Upper lobe of right lung (tissue), 1 donor: ENCODE measurements around the gene LTO1. TPM values are rescaled to one million over a fixed set of nuclear protein-coding genes. Genes with fewer than 3 reads are reported as not detected.
"Not testable (repeated sequence)": the region's sequence is repeated elsewhere in the genome, so short reads cannot be mapped to it uniquely, and the experiment has no call there.

ENCODE experiments used
- ATAC-seq: fragments of 200-7000 bp; cut with Tn5 transposase; one replicate; pipeline ENCODE4 v1.9.1; 2020; ENCODE audit warnings: mild to moderate bottlenecking, moderate library complexity
- DNase-seq: peaks from one replicate; pipeline ENCODE4 v3.0.0-alpha.2; 2020
- H3K27ac ChIP-seq: fragments of 200-600 bp; one replicate; pipeline ENCODE4 v1.8.0; 2022
- H3K27me3 ChIP-seq: fragments of 200-600 bp; one replicate; pipeline ENCODE4 v1.8.0; 2022; ENCODE audit warnings: mild to moderate bottlenecking
- H3K36me3 ChIP-seq: fragments of 200-600 bp; one replicate; pipeline ENCODE4 v1.8.0; 2022
- H3K4me1 ChIP-seq: fragments of 200-600 bp; one replicate; pipeline ENCODE4 v1.8.0; 2022
- H3K4me3 ChIP-seq: fragments of 200-600 bp; one replicate; pipeline ENCODE4 v1.8.0; 2022; ENCODE audit warnings: mild to moderate bottlenecking
- H3K9me3 ChIP-seq: fragments of 200-600 bp; one replicate; pipeline ENCODE4 v1.8.0; 2022
- CTCF ChIP-seq: fragments of 200-600 bp; IDR thresholded peaks from one replicate; pipeline ENCODE4 v1.8.0; 2022; ENCODE audit warnings: antibody characterized with exemption
- intact Hi-C: fragments of 100-400 bp; cut with DNase I; formaldehyde crosslinking; loops from one replicate; pipeline ENCODE4 v1.11.0; 2022
- total RNA-seq: library from RNA; stranded (reverse); fragmentation: NEBNext Ultra II Directional; extraction: Animal tissue kit (Norgen Biotek cat#: 25700); gene quantifications from one replicate; pipeline ENCODE4 v1.2.1, GENCODE V29; 2021
- donor health status: DM: no; HTN: yes; CAD: no; lungs with severe emphysema.

LTO1 gene
- total RNA-seq, 1 donor from 2014 or later = 25.7 TPM

- H3K27ac ChIP-seq = no peak overlapping the region
- H3K36me3 ChIP-seq = no peaks in the 10 kb centered on the region
- peaks cover 4% of the 10 kb centered on the region for H3K27me3 ChIP-seq
- ATAC-seq (no peak), DNase-seq (no peak)
- intact Hi-C loops = no loop called here
- no peaks in the 10 kb centered on the region for H3K9me3 ChIP-seq
- TF ChIP-seq CTCF = no peak
- H3K4me3 ChIP-seq = no peak overlapping the region
- H3K4me1 ChIP-seq = no peaks in the 10 kb centered on the region
Observed at GRCh38 chr11:69625476-69625875, 49.7 kb downstream of the LTO1 start.

- H3K27ac ChIP-seq = no peak overlapping the region
Observed at GRCh38 chr11:69624293-69624692, 50.9 kb downstream of the LTO1 start.

GRCh38 chr11:69622097-69622681 is 53.0 kb downstream of the LTO1 start:
- H3K27me3 ChIP-seq, H3K27ac ChIP-seq, H3K4me3 ChIP-seq, intact Hi-C loops, DNase-seq, H3K9me3 ChIP-seq, H3K4me1 ChIP-seq, H3K36me3 ChIP-seq: not testable (repeated sequence)
- peak; percentile 40 for ATAC-seq

More at GRCh38 chr11:69624293-69624692, 50.9 kb downstream of the LTO1 start:
- intact Hi-C loops = no loop called here
- Histone ChIP-seq H3K4me1 (no peaks in the 10 kb centered on the region), H3K9me3 (no peaks in the 10 kb centered on the region), H3K27me3 (peaks cover 4% of the 10 kb centered on the region), H3K36me3 (no peaks in the 10 kb centered on the region), H3K4me3 (no peak overlapping the region)
- no peak for TF ChIP-seq CTCF
- no peak for DNase-seq
- no peak for ATAC-seq

GRCh38 chr11:69620683-69621290 is 54.4 kb downstream of the LTO1 start:
- DNase-seq (no peak), ATAC-seq (peak; percentile 88)
- Histone ChIP-seq H3K9me3 (no peaks in the 10 kb centered on the region), H3K27ac (no peak overlapping the region), H3K4me1 (no peaks in the 10 kb centered on the region), H3K4me3 (no peak overlapping the region), H3K27me3 (peaks cover 4% of the 10 kb centered on the region), H3K36me3 (no peaks in the 10 kb centered on the region)
- no peak for TF ChIP-seq CTCF
- intact Hi-C loops = no loop called here

GRCh38 chr11:69618237-69618636 is 56.9 kb downstream of the LTO1 start:
- no peaks in the 10 kb centered on the region for H3K9me3 ChIP-seq
- H3K36me3 ChIP-seq = no peaks in the 10 kb centered on the region
- DNase-seq = no peak
- no peaks in the 10 kb centered on the region for H3K27me3 ChIP-seq
- no peaks in the 10 kb centered on the region for H3K4me1 ChIP-seq
- no peak for TF ChIP-seq CTCF
- no peak overlapping the region for H3K4me3 ChIP-seq
- H3K27ac ChIP-seq = no peak overlapping the region
- no peak for ATAC-seq
- intact Hi-C loops = no loop called here

GRCh38 chr11:69617682-69618081 is 57.5 kb downstream of the LTO1 start:
- no peak for DNase-seq
- intact Hi-C loops = no loop called here
- no peak for TF ChIP-seq CTCF

More at GRCh38 chr11:69617682-69618081, 57.5 kb downstream of the LTO1 start:
- no peak overlapping the region for H3K27ac ChIP-seq
- ATAC-seq = no peak
- H3K36me3 ChIP-seq = no peaks in the 10 kb centered on the region
- no peaks in the 10 kb centered on the region for H3K4me1 ChIP-seq
- no peaks in the 10 kb centered on the region for H3K27me3 ChIP-seq
- no peaks in the 10 kb centered on the region for H3K9me3 ChIP-seq
- H3K4me3 ChIP-seq = no peak overlapping the region
